Measurements from ENCODE around the gene GUCY2C.
A peak's percentile ranks its signal among the peaks of the same experiment; 100 is the strongest.
"Not testable (repeated sequence)": the region's sequence is repeated elsewhere in the genome, so short reads cannot be mapped to it uniquely, and the experiment has no call there.

The GUCY2C gene

GRCh38 chr12:14696265-14696741 lies at the start of gene GUCY2C:
Gene GUCY2C, minus strand, starts transcription at chr12:14696599. Its CDS starts 151 bp downstream, at chr12:14696448.
- DNase-seq: no peak

DNA sequence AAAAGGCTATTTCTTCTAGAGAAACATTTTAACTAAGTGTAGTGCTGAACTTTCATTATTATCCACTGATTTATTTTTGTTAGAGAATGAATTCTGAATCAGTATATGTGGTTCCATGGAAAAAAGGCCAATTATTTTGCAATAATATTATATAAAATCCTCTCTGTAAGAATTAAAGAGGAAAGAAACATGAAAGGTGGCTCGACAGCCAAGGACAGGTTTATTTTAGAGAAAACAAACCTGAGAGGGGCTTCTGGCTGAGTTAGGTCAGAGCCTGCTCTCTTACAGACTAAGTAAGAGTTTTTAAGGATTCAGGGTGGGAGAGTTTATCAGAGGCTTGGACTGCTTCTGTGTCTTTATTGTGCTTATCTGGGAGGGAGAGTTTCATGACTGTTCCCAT lies 46.7 kb upstream of the GUCY2C start:
- no peak for DNase-seq

DNA sequence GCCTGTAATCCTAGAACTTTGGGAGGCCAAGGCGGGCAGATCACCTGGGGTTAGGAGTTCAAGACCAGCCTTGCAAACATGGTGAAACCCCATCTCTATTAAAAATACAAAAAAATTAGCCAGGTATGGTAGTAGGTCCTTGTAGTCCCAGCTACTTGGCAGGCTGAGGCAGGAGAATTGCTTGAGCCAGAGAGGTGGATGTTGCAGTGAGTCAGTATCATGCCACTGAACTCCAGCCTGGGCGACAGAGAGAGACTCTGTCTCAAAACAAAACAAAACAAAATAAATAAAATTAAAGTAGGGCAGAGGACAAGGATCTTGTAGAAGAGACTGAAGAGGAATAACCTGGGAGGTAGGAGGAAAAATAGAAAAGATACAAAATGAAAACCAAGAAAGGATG lies 45.5 kb upstream of the GUCY2C start:
- no peak for DNase-seq

GRCh38 chr12:14741153-14741552 lies 44.8 kb upstream of the GUCY2C start:
- no peak for DNase-seq

GRCh38 chr12:14736441-14736840 lies 40.0 kb upstream of the GUCY2C start:
- DNase-seq: not testable (repeated sequence)

DNA sequence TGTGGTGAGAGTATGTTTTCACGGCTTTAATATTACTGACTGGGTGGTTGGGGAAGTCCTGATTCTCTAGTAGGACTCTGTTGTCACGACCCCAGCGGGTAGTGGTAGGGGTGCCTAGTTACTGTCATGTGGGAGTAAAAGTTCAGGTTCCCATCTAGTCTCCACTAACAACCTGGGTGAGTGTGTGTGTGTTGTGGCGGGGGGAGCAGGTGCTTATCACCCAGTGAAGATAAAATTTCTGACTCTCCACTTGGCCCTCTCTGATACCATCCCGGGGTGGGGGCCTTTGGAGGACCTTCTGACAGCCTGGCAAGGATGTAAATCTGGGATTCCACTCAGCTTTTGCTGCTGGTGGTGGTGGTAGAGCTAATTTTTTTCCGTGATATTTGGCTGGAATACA lies 35.4 kb upstream of the GUCY2C start:
- no peak for DNase-seq

DNA sequence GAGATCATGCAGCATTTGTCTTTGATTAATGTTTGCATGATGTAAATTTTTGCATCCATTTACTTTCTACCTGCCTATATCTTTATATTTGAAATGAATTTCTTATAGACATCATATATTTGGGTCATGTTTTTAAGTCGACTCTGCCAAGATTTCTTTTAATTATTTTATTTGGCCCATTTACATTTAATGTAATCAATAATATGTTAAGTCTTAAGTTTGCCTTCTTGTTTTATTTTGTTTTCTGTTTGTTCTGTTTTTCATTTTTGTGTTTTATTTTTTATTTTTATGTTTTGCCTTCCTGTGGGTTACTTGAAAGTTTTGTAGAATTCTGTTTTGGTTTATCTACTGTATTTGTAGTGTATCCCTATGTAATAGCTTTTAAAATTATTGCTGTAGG lies 33.2 kb upstream of the GUCY2C start:
- DNase-seq: no peak

DNA sequence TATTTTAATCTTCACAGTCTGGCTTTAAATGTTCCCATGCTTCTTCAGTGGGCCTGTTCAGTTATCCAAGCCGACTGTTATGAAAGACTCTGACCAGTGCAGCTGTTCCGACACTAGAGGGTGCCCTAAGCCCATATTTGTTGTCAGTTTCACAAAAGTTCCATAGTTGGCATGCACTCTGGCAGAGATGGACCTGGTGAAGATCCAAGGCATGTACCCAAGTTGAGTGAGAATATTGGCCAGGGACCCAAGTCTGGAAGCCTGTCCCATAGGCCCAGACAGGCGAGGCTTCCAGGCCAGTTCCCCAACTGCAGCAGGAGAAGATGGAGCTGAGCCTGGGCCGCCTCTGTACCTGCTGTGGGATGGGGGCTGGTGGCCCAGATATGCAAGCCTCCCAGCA lies 27.4 kb upstream of the GUCY2C start:
- no peak for DNase-seq

GRCh38 chr12:14716848-14717444 lies 20.5 kb upstream of the GUCY2C start:
- DNase-seq: no peak

- DNase-seq: no peak
Observed at GRCh38 chr12:14714437-14714836, 18.0 kb upstream of the GUCY2C start.

DNA sequence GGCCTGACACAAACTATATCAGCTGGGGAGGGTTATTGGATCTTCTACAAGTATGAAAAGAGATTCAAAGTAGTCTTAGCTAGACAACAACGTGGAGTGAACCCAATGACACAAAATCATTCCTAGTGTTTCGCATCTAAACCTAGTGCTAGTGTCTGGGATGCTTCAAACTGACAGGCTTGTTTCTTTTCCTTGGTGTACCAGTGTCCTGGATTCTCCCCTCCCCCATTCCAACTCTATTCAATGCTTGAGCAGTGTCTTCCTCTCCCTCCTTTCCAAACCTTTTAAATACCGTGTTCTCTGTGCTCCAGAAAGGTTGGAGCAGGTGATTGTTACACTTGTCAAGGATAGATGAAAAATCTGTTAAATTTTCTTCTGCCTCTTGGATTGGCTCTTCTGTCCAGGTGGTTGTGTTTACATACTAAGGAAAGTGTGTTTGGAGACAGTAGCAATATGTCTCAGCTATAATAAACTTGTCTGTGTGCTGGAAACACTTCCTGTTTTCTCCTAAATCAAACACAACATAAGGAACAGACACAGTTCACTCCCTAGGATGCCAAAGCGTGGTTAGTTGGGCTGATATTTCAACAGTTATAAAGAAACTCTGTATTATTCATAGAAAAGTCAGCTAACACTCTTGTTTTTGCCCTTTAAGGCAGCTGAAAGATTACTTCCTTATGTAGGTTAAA lies 14.4 kb upstream of the GUCY2C start:
- DNase-seq: no peak

DNA sequence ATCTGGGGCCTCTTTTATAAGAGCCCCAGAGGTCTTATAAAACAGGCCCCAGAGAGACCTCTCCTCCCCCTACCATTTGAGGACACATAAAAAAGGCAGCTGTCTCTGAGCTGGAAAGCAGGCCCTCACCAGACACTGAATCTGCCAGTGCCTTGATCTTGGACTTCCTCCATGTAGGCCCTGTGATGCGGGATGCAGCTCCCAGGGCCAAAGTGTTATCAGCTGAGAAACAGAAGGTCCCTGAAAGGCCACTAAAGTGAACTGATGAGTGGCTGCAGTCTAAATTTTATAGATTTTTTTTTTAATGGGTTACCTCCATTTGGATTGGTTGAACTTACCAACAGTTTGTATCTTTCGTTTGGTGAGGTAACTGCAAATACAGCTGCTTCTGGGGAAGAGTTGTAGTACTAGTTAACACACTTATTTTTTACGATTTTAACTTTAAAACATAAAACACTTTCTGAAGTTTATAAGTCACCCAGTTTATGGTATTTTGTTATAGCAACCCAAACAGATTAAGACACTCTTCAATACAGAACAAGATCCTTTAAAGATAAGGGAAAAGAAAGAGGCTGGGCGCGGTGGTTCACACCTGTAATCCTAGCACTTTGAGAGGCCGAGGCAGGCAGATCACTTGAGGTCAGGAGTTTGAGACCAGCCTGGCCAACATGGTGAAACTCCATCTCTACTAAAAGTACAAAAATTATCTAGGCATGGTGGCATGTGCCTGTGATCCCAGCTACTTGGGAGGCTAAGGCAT lies 5.6 kb upstream of the GUCY2C start:
- no peak for DNase-seq

DNA sequence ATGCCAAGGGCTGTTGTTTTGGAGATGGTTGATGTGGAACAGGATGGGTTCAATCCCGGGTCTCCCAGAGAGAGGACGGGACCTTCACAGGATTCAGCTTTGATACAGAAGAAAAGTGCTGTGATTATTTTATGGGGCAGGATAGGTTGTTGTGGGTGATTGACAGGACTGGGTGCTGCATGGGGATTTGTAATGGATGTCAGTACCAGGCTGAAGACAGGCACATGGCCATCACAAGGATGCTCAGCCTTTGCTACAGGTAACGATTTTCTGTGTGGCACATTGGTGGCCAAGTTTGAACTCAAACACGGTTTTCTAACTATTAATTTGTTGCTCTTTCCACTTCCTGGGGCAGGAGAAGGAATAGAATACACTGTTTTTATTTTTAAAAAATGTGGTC lies 4.5 kb upstream of the GUCY2C start:
- DNase-seq: no peak

DNA sequence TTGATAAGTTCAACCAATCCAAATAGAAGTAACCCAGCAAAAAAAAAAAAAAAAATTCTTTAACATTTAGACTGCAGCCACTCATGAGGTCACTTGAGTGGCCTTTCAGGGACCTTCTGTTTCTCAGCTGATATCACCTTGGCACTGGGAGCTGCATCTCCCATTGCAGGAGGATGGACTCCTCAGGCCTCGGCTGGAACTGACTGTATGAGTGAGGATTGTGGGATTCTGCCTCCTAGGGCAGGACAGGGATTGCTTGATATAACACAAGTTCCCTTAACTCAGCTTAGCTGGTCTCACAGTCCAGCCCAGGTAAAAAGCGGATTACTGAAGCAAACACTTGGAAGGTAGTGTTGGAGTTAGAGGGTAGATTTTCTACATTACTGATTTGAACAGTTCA lies 3.5 kb upstream of the GUCY2C start:
- DNase-seq: no peak

GRCh38 chr12:14698555-14698954 lies 2.2 kb upstream of the GUCY2C start:
- DNase-seq: no peak

DNA sequence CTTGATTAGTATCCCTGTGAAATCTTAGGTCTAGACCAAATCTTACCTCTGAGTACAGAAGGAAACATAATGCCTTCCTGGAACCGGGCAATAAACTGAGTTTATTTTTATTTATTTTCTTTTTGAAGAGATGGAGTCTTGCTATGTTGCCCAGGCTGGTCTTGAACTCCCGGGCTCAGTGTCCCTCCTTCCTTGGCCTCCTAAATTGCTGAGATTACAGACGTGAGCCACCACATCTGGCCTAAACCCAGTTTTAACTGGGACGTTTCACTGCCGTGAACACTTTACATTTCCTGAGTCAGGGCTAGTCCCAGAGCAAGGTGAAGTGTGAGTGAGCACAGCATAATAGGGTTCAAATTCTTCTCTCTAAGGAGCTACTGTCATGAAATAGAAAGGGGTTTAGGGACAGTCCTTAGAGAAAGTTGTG lies 671 bp downstream of the GUCY2C start:
- no peak for DNase-seq

GRCh38 chr12:14694970-14695369 lies 1.4 kb downstream of the GUCY2C start:
- DNase-seq: no peak

GRCh38 chr12:14694145-14694714 lies 2.2 kb downstream of the GUCY2C start:
- no peak for DNase-seq

DNA sequence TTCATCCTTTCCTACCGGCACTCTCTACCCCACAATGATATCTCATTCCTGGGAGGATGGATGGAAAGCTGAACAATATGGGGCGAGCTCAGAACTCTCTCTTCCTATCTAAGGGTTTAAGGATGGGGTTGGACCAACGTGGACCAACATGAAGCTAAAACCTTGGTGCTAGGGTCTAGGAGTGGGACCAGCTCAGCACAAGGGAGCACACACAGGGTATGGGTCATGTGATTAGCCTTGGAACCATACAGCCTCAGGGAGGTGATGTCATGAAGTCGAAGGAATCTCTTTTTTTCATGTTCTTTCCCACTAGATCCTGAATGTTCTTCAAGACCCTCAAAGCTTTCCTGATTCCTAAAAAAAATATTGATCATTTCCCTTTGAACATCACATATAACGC lies 3.3 kb downstream of the GUCY2C start:
- no peak for DNase-seq

- DNase-seq: peak; percentile 7
Observed at GRCh38 chr12:14691560-14691959, 4.8 kb downstream of the GUCY2C start.

DNA sequence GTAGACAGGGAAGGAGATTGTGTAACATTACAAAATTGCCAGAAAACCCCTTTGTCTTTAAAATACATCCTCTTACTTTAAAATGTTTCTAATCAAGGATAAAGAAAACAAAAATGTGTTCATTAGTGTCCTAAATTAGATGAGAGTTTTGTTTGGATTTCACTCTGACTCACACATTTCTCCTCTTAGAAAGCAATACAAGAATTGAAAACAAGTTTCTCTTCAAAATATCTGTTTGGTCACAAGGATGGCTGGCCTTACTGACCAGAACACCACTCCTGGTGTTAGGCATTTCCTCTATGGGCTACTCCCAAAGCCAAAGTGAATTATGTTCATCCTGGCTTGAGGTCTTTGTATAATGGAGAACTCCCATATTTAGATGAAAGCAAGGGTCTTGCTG lies 6.4 kb downstream of the GUCY2C start:
- no peak for DNase-seq

- no peak for DNase-seq
Observed at GRCh38 chr12:14689144-14689543, 7.3 kb downstream of the GUCY2C start.

DNA sequence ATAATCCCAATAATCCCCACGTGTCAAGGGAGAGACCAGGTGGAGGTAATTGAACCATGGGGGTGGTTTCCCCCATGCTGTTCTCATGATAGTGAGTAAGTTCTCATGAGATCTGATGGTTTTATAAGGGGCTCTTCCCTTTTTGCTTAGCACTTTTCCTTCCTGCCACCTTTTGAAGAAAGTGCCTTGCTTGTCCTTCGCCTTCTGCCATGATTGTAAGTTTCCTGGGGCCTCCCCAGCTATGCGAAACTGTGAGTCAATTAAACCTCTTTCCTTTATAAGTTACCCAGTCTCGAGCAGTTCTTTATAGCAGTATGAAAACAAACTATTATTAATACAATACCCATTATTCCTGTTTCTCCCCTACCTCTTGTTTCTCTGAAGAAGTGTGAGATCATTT lies 14.2 kb downstream of the GUCY2C start:
- DNase-seq: not testable (repeated sequence)

GRCh38 chr12:14681625-14682024 lies 14.8 kb downstream of the GUCY2C start:
- no peak for DNase-seq
